Lung microvascular endothelial cell (primary cell): ENCODE measurements around the gene PDCL2. TPM values are rescaled to one million over a fixed set of nuclear protein-coding genes. Genes with fewer than 3 reads are reported as not detected.
A peak's percentile ranks its signal among the peaks of the same experiment; 100 is the strongest.

Experiments
- DNase-seq, 2 donors: peaks; one replicate each; pipeline versions ENCODE4 v3.0.0 to v3.0.0-alpha.2; 2010; ENCODE audit warnings: low read depth in 2 of 2
- total RNA-seq: library from RNA; depleted of rRNA; stranded (reverse); fragments of >200 nt; gene quantifications from 2 replicates; pipeline ENCODE4 v1.2.1, GENCODE V29; 2014

Gene PDCL2
- total RNA-seq, 1 donor from 2014 or later = not detected

DNA sequence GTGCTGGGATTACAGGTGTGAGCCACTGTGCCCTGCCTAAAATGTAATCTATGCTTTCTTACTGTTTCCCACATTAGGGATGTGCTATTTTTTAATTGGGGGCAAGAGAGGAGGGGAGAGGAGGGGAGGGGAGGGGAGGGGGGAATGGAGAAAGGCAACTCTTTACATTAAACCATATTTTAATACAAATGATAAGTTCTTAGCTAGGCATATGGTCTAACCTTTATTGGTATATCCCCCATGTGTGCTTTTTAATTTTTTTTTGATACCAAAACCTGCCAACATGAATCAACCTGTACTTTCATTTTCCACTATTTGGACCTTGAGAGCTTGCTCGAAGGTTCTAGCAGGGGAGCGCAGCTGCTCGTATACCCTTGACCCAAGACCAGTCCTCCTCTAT, 51.8 kb downstream of the PDCL2 start:
- no peak for DNase-seq

DNA sequence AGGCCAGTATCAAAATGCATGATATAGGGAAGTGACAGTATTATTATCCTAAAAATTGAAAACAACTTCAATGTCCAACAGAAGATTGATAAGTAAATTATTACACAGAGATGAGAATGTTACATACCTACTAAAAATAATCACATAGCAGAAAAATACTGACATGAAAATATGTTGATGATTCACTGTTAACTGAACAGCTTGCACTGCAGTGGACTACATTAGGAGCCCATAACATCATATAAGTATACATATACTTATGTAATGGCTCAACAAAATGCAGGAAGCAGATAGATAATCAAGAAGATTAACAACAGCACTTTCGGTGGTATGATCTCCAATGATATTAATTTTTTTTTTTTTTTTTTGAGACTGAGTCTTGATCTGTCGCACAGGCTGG, 52.4 kb downstream of the PDCL2 start:
- DNase-seq = no peak

DNA sequence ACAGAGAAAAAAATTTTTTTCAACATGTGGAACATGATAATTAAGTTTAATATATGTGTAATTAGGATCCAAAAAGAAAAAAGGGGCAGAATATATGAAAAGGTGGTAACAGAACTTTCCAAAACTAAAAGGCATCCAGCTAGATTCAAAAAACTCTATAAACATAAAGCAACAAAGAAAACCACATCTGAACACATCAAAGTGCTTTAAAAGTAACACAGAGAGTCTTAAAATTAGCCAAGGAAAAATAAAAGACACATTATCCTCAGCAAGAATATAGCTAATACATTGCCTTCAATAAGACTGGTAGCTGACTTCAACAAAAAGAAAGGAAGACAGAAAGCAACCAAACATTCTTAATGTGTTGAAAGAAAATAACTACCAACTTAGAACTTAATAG, 53.5 kb downstream of the PDCL2 start:
- DNase-seq = no peak

DNA sequence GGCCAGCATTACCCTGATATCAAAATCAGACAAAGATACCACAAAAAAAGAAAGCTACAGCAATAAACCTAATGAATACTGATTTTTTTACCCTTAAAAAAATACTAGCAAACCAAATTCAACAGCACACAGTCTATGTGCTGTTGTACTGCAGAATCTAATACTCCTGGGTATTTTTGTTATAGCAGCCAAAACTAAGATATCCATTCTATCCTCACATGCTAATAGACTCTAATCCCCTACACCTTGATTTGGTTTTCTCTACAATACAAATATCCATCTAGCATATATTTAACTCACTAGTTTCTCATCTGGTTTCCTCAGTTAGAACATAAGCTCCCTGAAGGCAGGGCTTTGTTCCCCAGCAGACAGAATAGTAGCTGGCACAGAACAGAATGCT, 57.7 kb downstream of the PDCL2 start:
- no peak for DNase-seq

DNA sequence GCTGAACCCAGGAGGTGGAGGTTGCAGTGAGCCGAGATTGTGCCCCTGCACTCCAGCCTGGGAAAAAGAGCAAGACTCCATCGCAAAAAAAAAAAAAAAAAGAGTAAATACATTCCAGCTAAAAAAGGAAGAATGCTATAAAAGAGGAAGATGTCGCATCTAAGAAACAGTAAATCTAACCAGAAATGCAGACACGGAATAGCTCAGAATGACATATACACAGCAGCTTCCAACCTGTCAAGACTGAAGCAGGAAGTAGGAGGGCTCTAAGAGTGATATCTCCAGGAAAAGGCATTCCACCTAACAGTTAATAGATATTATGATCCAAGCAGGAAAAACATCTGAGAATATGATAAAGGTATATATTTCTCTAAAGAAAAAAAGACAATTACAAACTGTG, 61.4 kb downstream of the PDCL2 start:
- no peak for DNase-seq

DNA sequence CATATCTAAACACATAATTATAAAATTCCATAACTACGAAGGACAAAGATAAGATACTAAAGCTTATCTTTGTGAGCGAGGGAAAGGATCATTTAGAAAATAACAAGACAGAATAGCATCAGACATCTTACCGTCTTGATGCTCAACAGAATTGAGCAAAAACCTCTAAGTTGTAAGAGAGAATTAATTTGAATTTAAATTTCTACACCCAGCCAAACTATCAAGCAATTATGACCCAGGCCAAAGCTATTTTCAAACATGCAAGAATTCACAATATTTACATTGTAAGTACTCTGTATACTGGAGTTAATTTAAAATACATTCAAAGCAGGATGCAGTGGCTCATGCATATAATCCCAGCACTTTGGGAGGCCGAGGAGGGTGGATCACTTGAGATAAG, 61.9 kb downstream of the PDCL2 start:
- no peak for DNase-seq

DNA sequence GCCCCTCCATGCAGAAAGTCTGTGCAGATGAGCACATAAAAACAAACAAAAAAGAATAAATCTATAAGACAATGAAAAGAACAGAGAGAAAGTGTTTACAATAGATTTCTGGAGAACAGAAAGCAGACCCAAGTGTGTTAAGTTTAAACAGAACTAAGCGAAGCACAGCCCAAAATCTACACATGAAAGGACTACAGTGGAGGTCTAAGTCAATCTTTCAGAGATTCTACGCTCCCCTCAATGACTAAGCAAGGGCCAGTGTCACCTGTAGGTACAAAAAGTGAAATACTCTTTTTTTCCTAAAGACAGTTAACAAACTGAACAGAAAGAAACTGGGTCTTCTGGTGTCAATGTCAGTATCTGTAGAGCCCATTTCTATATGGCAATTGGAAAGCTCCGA, 63.6 kb downstream of the PDCL2 start:
- no peak for DNase-seq

DNA sequence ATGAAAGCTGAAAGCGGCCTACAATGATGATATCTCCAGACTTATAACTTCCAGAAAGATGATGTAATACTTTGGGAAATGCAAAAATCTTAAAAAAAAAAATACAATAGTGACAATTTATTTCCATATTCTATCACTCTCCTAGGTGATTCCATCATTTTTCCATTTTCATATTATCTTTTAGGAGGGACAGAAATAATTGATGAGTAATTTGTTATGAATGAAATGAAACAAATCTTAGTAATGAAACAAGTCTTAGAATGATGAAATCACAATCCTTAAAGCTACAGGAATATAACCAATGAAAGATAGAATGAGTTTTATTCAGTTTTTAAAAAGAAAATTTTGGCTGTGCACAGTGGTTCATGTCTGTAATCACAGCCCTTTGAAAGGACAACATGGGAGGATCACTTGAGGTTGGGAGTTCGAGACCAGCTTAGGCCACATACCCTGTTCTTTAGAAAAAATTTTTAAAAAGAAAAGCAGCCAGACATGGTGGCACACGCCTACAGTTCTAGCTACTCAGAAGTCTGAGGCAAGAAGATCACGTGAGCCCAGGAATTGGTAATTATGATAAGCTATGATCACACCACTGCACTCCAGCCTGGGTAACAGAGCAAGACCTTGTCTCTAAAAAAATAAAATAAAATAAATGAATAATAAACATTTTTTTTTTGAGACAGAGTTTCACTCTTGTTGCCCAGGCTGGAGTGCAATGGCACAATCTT, 67.0 kb downstream of the PDCL2 start:
- no peak for DNase-seq

DNA sequence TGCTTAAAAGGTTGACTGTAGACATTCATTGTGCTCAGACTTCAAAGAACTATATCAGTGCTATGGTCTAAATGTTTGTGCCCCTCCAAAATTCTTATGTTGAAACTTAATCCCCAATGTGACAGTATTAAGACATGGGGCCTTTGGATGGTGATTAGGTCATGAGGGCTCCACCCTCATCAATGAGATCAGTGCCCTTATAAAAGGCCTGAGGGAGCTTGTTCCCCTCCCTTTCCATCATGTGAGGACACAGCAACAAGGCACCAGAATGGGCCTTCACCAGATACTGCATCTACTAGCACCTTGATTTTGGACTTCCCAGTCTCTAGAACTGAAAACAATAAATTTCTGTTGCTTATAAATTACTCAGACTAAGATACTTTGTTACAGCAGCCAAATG, 73.6 kb downstream of the PDCL2 start:
- no peak for DNase-seq

DNA sequence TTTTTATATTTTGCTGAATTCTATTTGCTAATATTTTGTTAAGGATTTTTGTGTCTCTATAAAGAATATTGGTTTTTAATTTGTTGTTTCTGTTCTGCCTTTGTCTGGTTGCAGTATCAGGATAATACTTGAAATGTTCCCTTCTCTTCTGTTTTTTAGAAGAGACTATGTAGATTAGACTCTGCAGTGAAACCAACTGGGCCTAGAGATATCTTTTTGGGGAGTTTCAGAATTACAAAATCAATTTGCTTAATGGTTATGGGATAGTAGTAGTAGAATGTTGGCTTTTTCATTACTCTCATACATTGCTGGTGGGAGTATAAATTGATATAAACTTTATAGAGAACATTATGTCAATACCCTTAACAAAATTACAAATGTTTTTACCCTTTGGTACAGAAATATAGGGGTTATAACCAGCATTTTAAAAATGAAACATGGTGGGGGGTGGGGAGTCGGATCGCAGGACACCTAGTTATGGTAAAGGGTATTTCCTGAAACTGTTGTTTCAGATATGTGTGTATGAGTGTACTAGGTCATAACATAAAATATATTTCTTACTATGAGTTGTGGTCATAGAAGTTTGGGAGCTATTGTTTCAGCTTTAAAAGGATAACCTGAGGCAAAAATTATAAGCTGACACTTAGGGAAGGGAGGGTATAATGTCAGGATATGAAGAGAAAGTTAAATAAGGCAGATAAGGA, 74.4 kb downstream of the PDCL2 start:
- peak in 1 of 2 donors; percentile 10 for DNase-seq

DNA sequence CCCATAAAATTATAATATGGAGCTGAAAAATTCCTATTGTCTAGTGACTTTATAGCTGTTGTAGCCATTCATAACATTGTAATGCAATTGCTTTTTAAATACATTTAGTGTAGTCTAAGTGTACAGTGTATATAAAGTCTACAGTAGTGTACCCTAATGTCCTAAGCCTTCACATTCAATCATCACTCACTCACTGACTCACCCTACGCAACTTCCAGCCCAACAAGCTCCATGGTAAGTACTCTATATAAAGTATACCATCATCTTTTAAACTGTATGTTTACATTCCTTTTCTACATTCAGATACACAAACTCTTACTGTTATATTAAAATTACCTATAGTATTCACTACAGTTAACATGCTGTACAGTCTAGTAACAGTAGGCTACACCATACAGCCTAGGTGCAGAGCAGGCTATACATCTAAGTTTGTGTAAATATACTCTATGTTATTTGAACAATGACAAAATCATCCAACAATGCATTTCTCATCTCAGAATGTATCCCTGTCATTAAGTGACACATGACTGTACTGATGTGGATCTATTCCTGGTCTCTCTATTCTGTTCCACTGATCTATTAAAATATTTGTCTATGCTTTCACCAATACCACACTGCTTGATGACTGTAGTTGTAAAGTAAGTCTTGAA, 79.0 kb downstream of the PDCL2 start:
- DNase-seq = no peak

DNA sequence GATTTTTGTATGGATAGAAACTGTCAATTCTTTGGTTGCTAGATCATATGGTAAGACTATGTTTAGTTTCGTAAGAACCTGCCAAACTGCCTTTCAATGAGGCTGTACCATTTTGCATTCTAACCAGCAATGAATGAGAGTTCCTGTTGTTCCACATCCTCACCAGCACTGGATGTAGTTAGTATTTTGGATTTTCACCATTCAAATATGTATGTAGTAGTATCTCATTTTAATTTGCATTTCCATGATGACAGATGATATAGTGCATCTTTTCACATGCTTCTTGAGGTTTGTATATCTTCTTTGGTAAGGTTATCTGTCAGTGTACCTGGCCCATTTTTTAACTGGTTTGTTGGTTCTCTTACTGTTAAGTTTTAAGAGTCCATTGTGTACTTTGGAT, 80.0 kb downstream of the PDCL2 start:
- no peak for DNase-seq

DNA sequence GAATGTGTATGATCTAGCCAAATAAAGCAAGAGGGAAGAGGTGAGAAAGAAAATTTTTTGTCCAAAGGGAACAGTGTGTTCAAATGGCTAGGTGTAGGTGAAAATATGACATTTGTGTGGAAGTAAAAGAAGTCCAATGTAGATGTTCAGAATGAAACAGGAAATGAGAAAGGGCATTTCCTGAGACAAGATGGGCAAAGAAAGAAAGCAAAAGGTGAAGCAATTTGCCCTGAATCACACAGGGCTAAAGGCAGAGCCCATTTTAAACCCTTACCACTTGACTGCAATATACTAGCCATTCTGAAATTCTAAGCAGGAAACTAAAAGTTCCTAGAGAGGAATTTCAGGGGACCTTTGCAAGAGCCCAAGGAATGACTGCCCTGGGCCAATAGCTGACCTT, 81.4 kb downstream of the PDCL2 start:
- DNase-seq = no peak

DNA sequence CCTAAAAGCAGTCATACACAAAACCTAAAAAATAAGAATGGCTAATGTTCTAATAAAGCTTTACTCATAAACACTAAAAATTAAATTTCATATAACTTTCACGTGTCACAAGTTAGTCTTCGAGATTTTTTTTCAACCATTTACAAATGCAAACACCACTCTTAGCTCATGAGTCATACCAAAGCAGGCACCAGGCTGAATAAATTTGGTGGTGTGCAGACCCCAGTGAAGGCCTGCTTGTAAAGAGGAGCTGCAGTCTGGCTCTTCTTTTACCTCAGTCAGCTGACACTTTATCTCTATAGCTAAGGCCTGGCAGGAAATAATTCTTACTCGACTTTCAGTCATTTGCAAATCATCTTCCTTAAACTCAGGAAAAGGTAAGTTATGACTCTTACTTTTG, 82.8 kb downstream of the PDCL2 start:
- no peak for DNase-seq

DNA sequence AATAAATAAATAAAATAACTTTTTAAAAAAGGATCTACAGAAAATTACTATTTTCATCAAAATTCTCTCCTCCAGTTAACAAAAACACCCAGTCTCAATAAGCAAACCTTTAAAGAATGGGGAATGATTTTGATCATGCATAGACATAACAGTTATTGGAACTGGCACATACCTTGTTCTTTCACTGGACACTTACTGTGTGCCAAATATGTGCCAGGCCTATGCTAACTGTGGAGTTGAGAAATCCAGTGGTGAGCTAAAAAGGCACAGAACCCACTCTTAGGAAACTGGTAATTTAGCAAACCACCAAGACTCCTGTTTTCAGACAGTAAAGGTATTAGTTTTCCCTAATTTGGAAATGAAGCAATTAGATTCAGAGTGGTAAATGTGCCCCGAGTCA, 84.4 kb downstream of the PDCL2 start:
- DNase-seq = no peak

Other genes with a start within 250 kb of the PDCL2 start
- gene SRD5A3, start 246.0 kb downstream of the PDCL2 start, total RNA-seq = 9.1 and 10.0 TPM in 2 replicates
- 76.1 and 103 TPM in 2 replicates for gene TMEM165, start 196.3 kb downstream of the PDCL2 start, total RNA-seq
- 14.2 and 17.1 TPM in 2 replicates for gene CLOCK, start 45.3 kb downstream of the PDCL2 start, total RNA-seq
- gene NMU, start 44.1 kb upstream of the PDCL2 start, total RNA-seq = 0.22 TPM in 1 of 2 replicates, not detected in the other
- gene EXOC1L, start 227.5 kb upstream of the PDCL2 start, total RNA-seq = not detected in 2 replicates